ENCODE results near the gene TMEM184B.

The TMEM184B gene

DNA sequence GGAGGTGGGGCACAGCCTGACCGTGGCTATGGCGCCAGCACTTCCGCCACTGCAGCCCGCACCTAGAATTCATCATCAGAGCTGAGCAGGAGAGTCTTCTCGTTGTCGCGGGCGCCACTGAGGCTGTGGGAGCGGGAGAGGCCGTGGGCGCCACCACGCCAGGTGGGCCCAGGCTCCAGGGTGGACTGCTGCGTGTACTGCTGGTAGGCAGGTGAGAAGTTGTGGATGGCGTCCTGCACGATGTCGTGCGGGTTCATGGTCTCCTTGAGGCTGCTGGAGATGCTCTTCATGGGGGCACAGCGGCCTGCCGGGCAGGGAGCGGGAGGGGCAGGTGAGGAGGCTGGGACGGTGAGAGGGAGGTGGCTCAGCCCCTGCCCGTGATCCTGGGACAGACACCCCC is 51.4 kb downstream of the TMEM184B start:
- no peak for DNase-seq

DNA sequence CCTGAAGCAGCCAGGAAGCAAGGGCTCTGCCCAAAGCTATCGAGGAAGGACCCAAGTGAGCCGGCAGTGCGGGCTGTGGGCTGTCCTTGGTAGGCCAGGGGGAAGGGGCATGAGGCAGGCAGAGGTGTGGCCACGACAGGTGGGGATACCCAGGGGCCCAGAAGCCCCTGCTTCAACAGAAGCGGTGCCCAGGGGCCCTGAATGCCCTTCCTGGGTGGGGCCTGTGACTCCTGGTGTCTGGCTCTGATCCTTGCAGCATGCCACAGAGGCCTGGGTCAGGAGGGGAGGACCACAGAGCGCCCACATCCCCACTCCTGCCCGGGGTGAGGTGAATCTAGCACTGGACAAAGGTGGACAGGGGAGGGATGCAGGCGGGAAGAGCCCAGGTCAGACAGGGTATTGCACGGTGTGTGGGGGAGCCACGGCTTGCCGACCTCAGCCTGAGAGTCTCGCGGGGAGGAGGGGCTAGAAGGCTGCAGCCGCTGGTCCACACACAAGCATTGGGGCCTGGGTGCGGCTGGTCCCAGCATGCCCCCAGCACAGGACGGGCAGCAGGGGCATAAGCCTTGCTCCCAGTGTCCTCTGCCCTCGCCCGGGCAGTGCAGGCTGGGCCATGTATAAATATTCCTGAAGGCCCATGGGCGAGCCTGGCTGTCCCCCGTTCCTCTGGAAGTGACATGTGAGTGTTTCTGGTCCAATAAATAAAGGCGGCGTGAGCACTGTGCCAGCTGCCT is 52.0 kb downstream of the TMEM184B start:
- DNase-seq, result no peak

DNA sequence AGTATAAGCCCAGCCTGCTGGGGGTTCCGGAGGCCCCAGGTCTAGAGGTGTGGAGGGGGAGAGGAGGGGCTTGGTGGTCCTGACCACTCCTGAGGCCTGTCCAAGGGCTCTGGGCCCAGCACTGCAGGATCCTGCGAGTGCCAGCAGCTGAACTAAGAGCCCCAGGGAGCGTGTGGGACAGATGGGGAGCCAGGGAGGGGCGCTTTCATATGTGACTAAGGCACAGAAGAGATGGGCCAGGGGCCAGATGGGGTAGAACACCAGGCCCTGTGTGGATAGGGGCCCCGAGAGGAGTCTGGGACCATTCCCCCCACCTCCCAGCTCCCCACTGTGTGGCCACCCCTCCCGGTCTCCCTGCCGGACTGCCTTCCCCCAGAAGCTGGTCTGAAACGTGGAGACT is 52.6 kb downstream of the TMEM184B start:
- no peak for DNase-seq

DNA sequence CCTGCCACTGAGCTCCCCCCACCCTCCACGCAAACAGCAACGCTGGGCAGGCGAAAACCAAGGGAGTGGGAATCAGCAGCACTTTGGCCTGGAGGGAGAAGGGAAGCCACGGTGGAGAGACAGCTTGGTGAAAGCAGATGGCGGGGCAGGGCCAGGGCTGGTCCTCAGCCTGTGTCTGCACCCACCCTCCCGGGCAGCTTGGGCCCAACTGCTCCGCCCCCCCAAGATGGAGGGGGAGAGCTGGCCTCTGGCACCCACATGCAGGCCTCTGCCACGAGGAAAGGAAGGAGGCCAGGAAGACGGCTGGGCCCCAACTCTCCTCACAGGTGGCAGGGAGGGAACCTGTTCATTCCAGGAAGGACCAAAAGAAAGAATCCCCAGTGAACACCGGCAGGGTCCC is 53.2 kb downstream of the TMEM184B start:
- DNase-seq, result no peak

DNA sequence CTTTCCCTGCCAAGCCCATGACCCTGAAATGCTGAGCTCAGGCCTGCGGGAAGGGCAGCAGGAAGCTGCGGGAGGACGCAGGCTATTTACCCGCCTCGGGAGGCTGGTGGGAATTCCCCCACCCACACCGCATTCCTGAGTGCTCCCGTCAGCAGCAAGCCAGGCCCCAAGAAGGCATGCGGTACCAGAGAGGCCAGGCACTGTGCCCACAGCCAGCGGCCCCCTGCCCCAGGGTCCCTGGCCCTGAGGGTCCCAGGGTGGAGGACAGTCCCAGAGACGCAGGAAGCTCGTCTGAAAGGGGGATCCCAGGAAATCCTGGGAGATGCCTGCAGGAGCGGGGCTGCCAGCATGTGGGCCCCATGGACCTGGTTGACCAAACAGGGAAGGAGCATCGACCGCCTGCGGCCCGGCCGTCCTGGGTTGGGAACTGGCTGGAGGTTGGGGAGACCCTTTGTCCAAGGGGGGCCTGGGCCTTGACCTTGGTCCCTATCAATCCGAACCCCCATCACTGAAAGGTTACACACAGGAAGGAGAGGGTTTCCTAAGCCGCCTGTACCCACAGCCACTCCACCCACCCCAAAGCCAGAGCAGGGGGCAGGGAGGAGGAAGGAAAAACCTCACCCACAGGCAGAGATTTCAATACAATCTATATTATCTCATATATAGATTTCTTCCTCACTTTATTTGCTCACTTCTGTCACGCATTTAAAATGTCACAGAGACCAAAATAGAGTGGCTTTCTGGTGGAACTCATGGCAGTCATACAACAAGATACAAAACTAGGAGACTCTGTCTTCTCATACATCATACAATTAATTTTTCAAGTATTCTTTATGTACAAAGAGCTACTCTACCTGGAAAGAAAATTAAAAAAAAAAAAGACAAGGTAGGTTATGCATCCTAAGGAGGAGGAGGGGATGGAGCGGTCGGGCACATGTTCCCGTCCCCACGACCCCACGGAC is 53.9 kb downstream of the TMEM184B start:
- no peak for DNase-seq

DNA sequence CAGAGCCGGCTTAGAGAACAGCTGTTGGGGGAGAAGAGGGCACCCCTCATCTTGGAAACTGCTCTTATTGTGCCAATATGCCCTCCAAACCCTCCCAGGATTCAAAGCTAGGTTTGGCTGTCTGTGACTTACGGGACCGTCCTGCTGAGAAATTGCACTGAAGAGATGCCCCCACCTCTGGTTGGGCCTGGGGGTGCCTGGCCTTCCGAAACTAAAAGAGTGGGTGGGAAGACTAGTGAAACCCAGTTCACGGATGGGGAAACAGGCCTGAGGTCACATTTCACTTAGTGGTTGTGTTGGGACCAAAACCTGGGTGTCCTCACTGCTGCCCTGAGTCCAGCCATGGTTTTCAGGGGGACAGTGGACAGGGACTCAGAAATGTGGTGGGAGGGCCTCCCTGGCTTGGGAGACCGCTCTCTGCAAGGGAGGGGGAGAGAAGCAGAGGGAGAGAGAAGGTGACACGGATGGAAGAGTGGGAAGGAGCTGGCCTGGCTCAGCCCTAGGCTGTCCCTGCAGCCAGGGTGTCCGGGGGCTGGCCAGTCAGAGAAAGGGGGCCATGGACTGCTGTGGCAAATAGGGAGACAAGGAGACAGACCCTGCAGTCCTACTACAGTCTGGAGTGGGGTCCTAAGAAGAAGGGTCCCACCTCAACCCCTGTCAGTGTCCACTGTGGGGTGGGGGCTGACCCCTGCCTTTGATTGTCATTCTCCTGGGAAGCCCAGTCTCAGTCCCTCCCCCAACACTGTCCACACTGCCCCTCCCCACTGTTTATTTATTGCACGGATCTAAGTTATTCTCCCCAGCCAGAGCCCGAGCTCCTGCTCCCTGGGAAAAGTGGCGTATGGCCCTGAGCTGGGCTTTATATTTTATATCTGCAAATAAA is 57.4 kb downstream of the TMEM184B start:
- DNase-seq, result no peak

DNA sequence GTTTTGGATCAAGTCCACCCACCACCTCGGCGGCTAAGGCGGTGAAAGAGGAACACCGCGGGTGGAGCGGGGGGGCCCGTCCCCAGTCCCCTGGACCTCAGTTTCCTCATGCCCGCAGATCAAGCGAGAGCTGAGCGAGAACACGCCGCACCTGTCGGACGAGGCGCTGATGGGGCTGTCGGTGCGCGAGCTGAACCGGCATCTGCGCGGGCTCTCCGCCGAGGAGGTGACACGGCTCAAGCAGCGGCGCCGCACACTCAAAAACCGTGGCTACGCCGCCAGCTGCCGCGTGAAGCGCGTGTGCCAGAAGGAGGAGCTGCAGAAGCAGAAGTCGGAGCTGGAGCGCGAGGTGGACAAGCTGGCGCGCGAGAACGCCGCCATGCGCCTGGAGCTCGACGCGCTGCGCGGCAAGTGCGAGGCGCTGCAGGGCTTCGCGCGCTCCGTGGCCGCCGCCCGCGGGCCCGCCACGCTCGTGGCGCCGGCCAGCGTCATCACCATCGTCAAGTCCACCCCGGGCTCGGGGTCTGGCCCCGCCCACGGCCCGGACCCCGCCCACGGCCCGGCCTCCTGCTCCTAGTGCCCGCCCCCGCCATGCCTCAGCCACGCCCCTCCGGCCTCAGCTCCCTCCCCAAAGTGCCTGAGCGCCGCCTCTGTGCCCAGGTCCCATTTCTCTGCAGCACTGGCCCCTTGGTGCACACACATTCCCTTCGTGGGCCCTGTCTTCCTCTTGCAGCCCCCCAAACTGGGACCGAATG is 58.3 kb downstream of the TMEM184B start:
- DNase-seq, result no peak

DNA sequence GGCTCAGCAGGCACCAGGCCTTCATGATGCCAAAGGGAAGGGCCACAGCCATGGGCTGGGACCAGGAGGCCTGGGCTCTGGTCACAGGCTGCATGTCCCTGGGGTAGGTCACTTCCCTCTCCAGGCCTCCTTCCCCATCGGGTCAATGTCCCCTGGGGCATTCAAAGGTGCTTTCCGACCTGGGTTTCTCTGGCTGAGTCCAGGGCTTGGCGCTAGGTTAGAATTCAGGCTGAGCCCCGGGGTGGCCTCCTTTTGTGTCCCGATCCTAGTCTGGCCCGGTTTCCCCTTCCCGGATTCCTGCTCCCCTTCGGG is 58.9 kb downstream of the TMEM184B start:
- no peak for DNase-seq

DNA sequence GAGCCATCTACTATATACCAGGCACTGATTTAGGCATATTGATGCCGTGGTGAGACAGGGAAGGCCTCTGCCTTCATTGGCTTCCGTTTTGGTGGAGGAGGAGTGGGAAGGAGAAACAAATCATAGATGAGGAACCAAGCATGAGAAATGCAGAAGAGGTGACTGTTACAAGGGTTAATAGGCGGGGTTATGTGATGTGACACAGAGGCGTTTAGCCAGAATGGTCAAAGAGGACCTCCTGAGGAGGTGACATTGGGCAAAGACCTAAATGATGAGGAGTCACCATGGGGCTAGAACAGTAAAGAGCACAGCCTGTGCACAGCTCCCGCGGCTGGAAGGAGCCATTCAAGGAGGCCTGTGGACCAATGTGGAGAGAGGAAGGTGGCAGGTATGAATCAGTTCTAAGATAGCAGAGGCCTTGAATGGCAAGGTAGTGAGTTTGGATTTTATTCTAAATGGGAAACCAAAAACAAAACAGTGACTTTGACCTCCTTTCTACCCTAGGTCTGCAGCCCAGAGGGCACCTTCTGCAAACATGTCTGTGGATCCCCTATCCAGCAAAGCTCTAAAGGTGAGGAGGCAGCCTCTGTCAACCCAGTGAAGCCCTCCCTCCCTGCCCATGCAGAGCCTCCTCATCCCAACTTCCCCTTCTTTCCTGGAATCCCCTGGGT is 59.4 kb downstream of the TMEM184B start:
- no peak for DNase-seq

DNA sequence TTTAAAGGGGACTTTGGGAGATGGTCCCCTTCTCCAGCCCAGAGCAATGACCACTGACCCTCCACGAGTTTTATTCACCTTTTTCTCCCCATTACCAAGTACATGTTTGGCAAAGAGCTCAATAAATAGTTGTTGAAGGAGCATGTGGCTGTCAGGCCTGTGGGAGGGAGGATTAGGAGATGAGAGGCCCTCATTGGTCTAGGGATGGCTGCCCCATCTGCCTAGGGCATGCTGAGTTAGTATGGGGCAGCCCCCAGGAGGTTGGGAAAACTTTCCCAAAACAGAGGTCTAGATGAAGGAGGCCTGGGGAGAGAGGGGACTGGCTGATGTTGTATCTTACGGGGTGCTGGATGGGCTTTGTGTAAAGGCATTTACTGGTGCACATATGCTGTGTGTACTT is 60.4 kb downstream of the TMEM184B start:
- DNase-seq, result no peak

DNA sequence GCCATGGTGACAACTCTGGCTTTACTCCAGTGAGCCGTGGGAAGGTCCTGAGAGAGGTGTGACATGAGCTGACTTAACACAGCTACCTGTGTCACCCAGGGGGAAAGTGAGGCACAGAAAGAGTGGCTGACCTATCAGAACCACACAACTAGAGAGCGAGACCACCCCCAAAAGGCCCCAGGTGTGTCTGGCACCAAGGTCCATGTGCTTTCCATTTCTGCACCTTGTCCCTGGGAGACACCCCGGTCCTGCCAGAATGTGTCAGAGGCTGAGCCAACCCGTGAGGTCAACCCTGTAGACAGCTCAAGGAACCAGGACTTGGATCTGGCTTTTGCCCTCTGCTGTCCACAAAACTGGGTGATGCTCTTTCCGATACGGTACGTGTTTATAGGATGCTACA is 61.3 kb downstream of the TMEM184B start:
- DNase-seq, result no peak

DNA sequence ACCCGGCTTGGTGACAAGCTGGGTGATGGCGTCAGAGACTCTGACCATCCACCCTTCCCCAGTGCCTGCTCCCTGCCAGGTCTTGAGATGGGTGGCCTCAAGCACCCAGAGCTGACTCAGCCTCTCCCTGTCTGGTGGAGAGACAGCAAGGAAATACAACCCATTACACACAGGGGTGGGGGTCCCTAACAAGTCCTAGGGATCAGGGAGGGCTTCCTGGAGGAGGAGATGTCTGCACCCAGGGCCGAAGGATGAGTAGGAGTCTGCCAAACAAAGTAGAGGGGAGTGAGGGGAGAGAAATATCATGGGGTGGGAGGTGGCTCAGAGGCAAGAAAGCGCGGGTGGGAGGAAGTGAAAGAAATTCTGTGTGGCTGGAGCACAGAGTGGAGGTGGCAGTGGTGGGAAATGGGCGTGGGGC is 64.2 kb downstream of the TMEM184B start:
- DNase-seq, result no peak

DNA sequence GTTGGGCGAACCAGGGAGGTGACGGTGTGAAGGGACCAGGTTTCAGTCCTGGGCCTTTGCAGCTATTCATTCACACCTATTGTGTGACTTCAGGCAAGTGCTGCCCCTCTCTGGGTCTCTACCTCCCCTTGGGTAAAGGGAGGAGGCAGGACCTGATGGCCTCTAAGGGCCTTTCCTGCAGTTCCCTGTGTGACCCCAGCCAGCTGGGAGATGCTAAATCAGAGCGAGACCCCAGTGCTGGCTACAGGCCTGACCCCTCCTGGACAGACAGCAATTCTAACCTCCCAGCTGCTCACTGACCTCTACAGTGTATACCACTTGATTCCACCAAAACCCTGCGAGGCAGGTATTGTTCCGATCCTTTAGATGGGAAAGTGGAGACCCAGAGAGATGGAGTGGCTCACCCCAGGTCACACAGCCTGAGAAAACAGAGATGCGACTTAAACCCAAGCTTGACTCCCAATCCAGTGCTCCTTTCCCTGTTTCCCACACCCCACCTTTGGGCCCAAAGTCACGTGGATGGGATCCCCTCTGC is 64.8 kb downstream of the TMEM184B start:
- no peak for DNase-seq

DNA sequence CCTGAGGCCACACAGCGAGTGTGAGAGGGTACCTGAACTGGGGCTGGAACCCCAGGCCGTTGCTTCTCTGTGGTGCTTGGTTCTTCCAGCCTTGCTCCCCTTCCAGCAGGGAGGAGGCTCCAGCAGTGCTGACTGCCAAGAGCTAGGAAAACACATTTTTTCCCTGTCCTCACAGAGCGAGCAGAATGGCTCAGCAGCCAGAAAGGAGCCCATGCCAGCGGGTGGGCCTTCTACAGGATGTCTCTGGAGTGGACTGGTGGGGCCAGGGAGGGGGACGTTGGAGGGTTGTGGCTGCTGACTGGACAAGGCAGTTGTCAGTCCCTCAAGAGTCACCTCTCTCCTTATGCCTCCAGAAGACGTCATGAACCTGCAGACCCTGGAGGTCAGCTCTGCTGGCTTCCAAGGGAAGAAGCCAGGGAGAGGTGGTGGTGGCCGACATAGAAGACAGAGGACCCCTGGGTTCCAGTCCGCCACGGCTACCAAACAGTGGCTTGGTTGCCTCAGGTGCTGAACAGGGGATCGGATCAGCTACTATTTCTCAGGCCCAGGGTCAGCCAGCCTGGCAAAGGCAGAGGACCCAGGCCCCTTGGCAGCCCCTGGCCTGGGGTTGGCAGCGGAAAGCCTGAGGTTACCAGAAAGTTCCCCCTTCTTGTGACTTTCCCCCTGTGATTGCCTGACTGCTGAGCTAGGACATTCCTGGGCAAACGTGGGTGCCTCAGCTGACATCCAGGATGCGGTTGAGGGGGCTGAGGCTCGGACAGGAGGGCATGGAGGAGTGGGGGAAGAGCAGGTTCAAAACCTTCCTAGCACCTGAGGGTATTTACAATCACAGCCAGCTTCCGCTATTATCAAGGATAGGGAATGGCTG is 67.3 kb downstream of the TMEM184B start:
- no peak for DNase-seq

DNA sequence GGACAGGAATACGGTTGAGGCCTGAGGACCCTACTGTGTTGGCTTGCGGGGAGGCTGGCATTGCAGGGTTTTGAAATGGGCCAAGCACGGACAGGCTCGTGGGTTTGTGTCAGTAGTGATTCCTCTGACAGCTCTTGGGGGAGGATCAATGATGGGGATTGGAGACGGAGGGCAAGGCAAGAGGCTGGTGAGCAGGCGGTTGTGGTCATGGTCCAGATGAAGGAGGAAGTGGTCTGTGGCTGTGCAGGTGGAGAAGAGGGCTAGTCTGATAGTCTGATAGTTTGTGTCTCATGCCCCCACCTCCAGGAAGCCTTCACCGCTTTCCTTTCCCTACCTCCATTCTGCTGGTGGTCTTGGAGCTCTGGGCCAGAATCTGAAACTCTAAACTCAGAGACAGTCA is 68.0 kb downstream of the TMEM184B start:
- no peak for DNase-seq

DNA sequence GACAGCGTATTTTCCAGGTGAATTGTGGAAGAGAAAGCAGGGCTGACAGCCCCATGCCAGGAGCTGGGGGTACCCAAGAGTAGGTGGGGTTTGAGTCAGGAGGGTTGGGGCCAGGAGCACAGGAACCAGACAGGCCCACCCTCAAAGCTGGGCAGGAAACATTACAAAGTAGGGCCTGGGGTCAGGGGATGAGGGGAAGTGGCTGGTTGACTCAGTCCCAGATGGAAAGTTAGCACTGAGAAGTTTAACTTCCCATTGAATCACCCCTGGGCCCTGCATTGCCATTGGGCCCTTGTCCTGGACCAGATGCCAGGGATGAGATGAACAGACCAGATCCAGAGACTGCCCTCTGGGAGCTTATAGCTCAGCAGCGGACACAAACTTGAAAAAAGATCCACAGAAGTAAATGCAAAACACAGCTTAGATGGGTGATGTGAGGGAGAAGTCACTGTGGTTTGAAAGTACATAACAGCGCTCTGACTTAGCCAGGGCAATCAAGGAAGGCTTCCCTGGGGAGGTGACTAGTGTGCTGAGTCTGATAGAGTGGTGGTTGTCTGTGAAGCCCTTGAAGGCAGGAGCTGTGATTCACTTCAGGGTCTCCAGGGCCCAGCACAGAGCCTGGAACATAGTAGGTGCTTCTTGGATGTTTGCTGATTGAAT is 68.8 kb downstream of the TMEM184B start:
- DNase-seq, result no peak

DNA sequence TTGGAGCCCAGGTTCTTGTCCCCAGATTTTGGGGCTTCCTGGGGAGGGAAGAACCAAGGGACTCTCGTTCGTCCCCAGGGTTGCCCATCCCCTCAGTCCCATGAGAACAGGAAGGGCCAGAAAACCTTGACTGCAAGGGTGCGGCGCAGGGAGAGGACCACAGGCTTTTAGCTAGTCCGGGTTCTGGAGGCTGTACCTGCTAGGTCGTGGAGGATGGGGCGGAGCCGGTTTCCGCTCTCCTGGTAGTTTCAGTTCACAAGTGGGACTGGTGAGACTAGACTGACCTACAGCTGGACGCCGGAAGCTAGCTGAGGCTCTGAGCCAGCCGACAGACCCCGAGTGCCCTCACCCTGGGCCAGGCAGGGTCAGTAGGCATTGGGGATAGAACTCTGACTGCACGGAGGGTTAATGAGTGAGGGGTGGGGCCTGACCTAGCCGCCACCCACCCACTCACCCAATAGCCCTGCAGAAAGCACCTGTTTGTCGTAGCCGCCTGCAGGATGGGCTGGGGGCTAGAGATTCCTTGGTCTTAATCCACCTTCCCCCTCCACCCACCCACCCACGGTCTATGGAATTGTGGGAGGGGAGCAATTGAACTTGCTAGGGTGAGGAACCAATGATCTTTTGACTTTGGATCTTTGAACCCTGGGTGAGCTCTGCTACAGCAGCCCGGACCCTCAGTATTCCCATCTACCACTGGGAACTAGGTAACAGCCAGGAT is 69.6 kb downstream of the TMEM184B start:
- DNase-seq, result no peak

DNA sequence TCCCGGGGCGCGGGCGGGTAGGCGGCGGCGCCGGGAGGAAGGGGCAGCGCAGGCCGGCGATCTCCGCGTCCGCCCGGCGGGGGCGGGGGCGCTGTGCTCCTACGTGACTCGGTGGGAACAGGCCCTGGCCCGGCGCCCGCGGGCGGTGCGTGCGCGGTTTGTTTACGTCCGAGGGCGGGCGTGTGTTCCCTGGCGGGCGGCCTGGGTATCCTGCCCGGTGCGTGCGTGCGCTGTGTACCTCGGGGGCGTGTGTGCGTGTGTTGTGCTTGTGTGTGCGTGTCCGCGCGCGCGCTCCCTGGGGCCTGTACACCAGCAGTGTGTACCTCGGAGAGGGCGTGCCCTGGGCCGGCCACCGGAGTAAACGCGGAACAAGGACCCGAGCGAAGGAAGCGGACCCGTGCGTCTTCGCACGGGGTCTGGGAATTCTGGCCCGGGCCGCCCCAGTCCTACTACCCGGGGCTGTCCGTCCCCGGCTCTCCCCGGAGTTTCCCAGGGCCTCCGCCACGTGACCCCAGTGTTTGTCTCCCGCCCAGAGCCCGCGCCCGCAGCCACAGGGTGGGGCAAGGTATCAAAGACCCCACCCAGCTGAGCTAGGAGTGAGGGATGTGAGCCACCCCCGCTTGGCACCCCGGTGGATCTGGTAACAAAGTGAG is 70.2 kb downstream of the TMEM184B start:
- no peak for DNase-seq

Data from NCI-H774 (cell line).